Anterior cingulate cortex (tissue), 58 donors: Measurements from ENCODE around the gene NTPCR.
"Not testable (repeated sequence)": the region's sequence is repeated elsewhere in the genome, so short reads cannot be mapped to it uniquely, and the experiment has no call there.

Experiments
- DNase-seq, 58 donors: peaks; one replicate each; lab custom pipeline; 2025; lab: John Stamatoyannopoulos, UW

NTPCR gene, protein sequence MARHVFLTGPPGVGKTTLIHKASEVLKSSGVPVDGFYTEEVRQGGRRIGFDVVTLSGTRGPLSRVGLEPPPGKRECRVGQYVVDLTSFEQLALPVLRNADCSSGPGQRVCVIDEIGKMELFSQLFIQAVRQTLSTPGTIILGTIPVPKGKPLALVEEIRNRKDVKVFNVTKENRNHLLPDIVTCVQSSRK

DNA sequence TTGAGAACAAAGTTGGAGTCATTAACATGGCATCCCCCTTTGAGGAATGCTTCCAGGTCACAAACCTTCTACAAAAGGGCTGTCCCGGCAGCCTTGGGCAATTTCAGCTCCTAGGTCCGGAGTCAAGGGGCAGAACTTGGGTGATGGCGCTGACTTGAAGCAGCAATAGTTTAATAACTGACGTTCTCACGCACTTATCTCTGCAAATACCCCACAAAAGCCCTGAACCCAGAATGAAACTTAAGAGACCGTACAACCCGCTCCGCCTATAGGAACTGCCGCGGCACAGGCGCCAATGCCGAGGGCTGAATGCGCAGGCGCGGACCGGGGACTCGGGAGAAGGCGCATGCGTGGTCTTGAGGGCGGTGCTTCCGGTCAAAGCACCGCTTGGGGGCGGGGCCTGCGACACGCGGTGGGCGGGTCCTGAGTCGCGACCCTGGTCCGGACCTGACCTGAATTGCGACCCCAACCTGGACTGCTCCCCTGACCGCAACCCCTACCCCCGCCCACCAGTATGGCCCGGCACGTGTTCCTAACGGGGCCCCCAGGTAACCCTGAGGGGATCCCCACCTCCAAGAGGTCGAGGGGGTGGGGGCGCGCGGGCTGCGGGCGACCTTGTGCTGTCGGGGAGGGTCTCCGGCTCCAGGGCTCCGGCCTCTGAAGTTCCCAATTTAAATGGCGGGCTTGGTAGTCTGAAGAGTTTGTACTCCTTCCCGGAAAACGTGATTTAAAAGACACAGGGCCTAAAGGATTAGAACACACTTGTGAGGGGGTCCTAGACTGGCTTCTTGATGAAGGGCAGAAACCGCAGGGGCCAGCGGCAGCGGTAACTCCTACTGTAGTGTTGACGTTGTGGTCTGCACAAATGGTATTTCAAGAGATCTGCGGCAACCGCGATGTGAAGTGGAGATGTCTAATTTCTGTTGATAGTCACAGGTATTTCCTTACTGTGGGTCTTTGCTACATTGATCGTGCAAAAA lies at the start of gene NTPCR:
TSS of gene NTPCR (plus strand) at position 415 of the 980 bp plus-strand sequence. CDS start at position 515, 100 bp downstream.
- DNase-seq: peak in 57 of 58 donors; percentile 54 to 94 (median 86)

DNA sequence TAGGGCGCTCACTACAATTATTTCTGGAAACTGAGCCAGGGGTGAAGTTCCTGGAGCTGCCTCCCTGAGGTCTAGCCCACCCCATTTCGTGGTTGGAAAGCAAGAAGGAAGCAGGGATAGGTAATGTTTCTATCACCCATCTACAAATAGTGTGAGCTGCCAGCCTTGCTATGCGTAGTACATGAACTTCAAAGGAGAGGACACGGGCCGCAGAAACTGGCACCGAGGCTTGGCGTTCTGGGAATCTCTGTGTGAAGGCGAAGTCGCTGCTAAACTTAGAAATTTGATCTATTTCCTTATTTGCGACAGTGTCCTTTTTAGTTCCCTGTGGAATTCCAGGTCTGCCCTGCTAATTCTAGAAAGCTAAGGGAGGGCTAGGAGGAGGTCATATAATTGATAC lies 49.6 kb upstream of the NTPCR start:
- no peak for DNase-seq

DNA sequence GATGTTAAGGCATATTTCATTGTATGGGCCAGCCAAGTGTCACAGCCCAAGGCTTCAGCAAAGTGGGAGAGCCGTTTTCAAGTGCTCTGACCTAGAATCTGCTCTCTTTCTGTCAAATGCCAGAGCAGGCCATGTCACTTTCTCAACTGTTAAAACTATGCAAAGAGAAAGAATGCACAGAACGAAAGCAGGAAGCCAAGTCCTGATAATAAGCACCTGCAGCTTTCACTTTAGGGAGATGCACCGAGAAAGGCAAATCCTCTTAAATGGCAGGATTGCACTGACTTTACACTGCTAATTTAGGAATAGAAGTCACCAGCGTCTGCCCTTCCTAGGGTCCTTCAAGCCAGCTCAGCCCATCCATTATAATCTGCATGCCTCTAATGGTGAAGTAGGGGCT lies 49.2 kb upstream of the NTPCR start:
- no peak for DNase-seq

DNA sequence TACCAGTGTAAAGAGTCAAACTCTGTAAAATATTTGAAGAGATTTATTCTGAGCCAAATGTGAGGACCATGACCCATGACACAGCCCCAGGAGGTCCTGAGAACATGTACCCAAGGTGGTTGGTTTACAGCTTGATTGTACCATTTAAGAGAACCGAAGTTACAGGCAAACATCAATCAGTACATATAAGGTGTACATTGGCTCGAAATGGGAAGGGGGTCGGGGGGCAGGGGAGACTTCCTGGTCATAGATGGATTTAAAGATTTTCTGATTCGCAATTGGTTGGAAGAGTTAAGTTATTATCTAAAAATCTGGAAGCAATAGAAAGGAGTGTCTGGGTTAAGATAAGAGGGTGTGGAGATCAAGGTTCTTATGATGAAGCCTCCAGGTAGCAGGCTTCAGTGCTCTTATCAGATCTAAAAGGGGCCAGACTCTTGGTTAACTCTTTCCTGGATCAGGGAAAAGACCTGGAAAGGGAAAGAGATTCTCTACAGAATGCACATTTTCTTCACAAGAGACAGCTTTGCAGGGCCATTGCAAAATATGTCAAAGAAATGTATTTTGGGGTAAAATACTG lies 47.5 kb upstream of the NTPCR start:
- DNase-seq: no peak

DNA sequence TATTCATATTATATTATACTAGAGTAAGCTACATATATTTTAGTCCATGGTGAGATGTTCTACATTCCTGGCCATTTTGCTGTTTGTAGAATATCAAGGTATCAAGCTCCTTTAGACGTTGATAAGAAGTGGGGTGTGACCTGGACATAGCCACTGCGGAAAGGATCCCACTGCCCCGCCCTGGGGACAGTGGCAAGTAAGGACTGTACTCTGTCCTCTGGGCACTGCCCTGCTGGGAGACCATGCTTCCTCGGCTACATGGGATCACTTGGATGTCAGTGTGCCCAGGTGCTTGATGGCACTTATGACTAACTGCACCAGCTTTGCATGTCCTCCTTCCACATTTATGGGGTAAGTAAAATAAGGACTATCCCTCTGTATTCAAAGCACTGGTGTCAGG lies 46.3 kb upstream of the NTPCR start:
- DNase-seq: no peak

DNA sequence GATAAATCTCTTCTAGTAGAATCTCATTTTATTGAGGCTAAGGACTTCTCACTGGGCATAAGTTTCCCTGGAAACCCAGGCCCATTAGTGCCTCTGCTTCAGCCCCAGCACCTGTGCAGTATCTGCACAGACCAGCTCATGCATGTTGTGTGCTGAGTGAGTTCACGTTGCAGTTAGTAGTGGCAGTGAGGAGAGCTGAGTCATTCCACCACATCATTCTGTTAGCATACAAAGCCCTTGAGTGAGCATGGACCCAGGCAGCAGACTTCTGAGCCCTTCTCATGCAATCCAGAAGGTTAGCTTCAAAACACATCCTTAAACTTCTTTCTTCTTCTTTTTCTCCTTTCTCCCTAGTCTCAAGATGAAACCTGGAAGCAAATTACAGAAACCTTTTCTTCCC lies 45.8 kb upstream of the NTPCR start:
- DNase-seq: no peak

DNA sequence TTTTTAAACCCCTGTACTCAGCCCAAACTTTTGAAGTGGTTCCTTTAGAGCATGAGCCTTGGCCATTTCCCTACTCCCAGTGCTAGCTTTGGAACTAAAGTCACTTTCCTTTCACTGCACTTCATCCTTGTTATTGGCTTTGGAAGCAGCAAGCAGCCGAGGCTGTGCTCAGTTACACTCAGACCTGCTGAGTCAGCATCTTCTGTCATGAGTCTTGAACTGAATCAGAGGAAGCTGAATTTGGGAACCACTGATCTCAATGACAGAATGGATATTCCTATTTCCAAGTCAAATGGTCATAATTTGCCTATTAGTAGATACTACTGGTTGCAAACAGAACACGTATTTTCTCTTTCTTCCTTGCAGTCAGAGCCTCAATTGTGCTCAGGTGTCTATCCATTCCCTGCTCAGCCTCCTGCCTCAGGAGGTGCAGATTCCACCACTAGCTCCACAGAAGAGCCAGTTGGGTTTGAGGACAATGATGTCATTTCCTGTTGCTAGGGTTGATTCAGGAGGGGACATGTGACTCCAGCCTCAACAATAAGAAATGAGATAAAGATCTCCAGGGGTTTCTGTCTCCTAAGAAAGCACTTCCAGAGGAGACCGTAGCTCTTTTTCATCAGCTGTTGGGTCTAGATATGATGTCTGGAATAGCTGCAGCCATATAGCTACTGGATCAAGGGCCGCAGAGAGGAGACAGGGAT lies 44.9 kb upstream of the NTPCR start:
- no peak for DNase-seq

DNA sequence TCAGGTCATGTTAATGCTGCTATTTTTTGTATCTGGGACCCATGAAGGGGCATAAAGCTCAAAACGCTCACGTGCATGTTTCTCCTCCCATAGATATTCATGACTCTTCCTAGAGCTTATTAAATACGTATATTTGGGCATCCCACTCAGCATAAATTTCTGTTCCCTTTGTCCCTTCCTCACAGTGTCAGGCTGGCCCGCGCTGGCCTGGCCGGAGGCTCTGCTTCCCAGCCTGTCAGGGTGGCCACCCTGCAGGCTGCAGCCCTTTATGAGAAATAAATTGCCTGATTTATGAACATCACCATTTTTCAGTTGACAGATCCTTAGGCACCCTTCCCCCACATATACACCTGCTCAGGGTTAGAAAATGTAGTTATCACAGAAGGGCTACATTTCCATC lies 44.0 kb upstream of the NTPCR start:
- DNase-seq: no peak

DNA sequence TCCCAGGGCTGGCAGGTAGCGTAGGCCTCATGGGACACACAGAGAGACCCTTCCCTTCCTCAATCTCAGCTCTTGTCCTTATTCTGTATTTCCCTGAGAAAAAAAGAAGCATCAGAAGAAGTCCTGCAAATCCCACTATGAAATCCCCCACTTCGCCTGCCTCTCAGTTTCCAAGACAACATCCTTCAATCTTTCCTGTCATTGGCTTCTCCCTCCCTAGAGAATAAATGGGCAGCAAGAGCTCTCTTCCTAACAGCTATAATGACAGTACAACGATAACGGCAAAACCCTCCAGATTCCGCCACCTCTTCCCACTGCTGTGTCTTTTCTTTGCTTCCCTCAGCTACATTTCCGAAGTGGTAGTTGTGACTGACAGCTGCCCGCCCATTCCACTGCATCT lies 41.6 kb upstream of the NTPCR start:
- no peak for DNase-seq

DNA sequence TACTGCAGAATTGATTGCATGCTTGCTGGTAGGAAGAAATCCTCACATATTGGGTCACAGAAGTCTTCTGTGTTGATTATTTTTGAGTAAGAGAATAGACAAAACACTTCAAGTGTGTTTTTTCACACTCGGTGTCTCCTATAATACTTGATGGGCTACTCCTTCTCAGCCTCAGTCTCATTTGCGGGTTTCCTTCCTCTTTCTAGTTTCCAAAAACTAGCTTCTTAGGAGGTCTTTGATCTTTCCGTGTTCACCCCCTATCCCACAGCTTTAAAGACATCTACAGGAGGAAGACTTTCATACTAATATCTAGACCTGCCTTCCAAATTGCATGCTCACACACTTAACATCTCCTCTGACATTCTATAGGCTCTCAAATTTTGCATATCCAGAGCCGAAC lies 40.7 kb upstream of the NTPCR start:
- no peak for DNase-seq

DNA sequence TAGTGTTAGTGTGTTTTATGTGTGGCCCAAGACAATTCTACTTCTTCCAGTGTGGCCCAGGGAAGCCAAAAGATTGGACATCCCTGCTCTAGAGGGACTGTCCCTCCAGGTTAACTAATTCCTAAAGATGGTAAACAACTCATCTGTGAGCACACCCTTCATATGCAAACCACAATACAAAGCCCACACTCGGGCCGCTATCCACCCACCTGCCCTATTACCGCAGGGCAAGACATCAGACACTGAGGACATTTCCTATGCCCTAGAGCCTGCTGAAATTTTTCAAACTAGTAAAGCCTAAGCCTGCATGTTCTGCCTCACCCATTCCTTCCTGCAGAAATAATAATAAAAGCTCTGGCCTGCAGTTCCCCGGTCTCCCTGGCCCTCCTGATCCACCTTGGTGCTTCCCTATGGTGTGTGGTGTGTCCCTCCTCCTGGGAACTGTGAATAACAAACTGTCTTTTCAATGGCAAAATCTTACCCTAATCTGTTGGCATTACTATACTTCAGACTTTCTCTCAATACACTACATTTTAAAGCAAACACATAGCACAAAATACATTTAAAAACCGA lies 39.3 kb upstream of the NTPCR start:
- DNase-seq: no peak

DNA sequence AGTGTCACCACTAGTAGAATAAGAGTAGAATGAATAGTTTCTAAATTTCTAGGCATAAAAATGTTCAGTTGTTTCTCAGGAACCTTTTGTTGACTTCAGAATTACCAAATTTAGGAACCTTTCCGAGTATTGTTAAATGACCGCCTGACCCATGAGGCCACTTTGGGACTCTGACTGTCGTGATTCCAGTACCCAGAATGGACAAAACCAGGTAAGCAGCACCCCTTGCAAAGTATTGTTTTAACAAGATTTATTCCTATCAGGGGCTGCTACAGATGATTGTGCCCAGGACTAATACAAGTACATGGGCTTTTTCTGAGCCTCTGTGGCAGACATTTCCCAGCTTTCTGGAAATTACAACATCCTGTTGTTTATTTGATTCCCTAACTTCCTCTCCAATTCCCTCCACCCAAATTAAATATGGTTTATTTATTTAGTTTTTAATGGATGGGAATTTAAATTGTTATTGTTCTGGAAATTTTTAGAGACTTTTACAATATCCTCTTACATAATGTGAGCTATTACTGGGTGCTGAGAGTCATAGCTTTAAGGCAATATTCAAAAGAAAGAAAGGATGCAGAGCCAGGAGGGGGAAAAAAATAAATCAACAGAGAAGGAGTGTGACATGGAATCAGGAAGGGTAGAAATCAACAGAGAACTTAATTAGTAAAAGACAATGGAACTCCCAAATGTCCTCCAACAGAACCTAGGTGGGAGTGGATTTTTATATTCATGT lies 37.4 kb upstream of the NTPCR start:
- DNase-seq: no peak

DNA sequence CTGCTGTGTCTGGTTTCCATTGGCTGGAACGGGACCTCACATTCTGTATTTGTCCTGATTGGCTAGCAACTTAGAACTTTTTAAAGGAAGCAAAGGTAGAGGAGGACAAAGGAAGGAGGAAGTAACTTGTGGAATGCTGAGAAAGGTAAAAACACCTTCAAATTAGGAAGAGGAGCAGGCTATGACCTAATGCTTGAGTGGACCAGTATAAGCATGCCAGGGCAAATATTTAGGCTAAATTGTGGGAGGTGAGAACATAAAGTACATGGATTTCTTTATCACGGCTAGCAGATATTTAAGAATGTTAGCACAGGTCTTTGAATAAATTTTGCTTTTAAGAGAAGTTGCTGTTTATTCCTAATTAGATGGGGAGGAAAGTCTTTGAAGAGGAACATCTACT lies 36.1 kb upstream of the NTPCR start:
- not testable (repeated sequence) for DNase-seq

DNA sequence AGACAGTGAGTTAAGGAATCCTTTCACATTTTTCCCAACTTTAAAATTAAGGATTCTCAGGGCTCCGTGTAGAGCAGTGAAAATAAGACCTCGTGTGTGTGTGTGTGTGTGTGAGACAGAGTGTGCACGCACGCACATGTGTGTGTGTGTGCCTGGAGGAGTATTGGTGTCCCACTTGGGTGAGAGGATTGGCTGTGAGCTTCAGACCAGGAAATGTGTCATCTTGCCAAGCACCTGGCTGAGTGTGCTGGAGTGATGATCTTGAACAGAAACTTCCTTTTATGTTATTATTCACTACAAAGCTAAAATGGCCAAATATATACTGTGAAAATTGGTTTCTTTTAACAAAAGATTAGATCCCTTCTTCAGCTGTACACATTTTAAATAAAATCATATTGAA lies 35.2 kb upstream of the NTPCR start:
- no peak for DNase-seq

DNA sequence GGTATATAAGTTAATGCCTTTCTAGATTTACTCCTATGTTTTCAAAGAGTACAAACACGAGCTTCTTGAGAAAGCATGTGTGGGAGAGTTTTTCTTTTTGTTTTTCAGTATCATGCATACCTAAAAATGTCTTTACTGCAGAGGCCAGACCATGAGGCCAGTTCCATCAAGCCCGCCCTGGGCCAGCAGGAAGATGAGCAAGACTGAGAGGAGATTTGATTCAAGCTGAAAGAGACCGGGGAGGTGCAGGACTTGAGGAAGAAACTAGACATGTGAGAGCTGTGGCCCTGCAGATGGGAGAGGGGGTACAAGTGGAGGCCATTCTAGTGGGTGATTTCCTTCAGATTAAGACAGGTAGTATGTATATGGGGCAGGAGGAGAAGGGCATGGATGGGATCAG lies 33.4 kb upstream of the NTPCR start:
- no peak for DNase-seq

DNA sequence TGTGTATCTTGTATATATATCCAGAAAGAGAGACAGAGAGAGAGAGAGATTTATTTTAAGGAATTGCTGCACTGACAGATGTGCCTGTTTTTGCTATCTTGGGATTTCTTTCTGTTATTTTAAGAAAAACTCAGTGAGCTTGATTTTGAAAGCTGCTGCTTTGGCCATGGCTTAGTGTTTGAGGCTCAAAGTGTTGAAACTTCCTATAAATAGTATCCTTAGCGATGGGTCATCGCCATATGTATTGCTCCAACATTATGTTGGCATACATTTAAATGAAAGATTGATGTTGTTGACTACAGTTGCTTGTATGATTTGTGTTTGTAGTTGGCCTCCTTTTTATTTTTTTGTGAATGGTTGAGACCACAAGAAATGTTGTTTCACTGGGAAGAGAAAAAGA lies 29.0 kb upstream of the NTPCR start:
- DNase-seq: no peak

DNA sequence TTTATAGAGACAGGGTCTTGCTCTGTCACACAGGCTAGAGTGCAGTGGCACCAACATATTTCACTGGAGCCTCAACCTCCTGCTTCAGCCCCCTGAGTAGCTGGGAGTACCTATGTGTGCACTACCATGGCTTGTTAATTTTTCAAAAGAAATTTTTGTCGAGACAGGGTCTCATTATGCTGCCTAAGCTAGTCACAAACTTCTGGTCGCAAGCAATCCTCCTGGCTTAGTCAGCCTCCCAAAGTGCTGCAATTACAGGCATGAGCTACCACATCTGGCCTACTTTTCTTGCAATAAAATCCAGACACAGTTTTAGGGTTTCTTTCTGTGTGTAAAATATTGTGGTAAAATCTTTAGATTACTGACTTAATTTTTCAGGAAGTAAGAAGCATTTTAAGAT lies 27.9 kb upstream of the NTPCR start:
- no peak for DNase-seq

DNA sequence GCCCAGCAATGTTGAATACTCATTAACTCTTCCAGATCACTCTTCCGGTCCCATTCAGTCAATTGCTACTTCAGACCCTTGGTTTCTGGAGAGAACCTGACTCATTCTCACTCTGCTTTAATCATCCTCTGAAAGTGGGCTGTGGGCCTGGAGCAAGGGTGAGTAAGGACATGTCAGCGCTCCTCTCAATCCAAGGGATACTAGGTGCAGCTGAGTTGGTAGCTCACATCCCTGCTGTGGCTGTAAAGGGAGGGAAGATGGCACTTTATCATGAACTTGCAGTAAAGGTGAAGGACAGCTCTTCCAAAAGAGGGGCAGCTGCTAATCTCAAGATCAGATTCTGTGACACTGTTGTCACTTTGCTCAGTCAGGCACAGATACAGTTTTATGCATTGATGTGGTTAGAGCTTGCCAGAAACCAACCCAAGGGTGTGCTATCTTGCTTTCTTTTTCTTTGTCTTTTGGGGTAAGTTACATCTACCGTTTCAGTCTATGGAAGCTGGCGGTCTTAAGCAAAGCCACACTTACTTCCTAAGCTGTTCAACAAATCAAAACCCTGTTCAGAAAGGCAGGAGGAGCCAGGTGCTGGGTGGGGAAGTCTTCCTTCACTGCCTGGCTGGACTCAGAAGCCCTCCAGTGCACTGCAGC lies 26.5 kb upstream of the NTPCR start:
- DNase-seq: no peak

DNA sequence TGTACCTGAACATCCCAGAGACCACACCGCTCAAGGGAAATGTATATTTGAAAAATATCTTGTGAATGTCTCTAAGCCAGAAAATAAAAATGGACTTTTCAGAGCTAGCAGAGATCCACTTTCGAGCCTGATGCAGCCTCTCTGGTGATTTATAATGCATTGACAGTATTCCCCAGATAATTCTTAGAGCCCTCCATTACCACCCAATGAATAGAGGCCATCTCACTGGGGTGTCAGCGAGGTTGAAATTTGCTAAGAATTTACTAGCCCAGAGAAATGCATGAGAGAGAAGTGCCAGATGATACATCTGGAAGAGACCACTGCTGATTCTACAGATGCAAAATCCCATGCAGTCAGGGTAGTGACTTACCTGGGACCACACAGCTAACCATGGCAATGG lies 25.5 kb upstream of the NTPCR start:
- DNase-seq: no peak
